Breast epithelium (tissue), 3 donors: ENCODE data around the gene RNF135.

Experiments
- POLR2A ChIP-seq: fragments of 450-650 bp; IDR thresholded peaks from one replicate; pipeline ENCODE4 v1.6.1; 2016; ENCODE audit warnings: antibody characterized with exemption, mild to moderate bottlenecking, moderate library complexity
- POLR2AphosphoS5 ChIP-seq, 3 donors: sonication (generic); formaldehyde crosslinking; IDR thresholded peaks; one replicate each; pipeline ENCODE4 v1.6.1; 2017; ENCODE audit warnings: antibody characterized with exemption in 3 of 3

- TF ChIP-seq POLR2AphosphoS5 (IDR thresholded peaks at IDR 0.05) (no peak), POLR2A (no peak)
These were observed 43.1 kb upstream of the RNF135 start for GRCh38 chr17:30927756-30928155.
